ENCODE measurements around the gene SLC38A3. TPM values are rescaled to one million over a fixed set of nuclear protein-coding genes. Genes with fewer than 3 reads are reported as not detected.

Gene SLC38A3
- polyA plus RNA-seq (2013) = not detected

- CTCF ChIA-PET = interaction anchor here (14.3 to 69.0 kb wide), 2 partner anchors 13 to 45 kb away, joined by 166 to 1875 read pairs; partner anchors contain the start of genes GNAI2, GNAT1, LSMEM2 and SEMA3B
- 0% methylated on average over 16 of the region's 41 CpGs for WGBS (ENCODE audit: insufficient coverage)
- H3K4me3 ChIP-seq (ENCODE audit: control insufficient read depth in 1 of 7, extremely low read depth in 1 of 7, insufficient read depth in 4 of 7, low read depth in 2 of 7, low read length in 6 of 7) = peak within 1 kb of the TSS; percentile 15 to 71 (median 23)
- H3K27ac ChIP-seq (ENCODE audit: insufficient read depth in 1 of 2, low read depth in 1 of 2, low read length in 2 of 2, poor library complexity in 1 of 2, severe bottlenecking in 2 of 2) = no peak within 1 kb of the TSS
- H3K4me1 ChIP-seq (ENCODE audit: control extremely low read depth in 1 of 4, control insufficient read depth in 4 of 4, insufficient read depth in 4 of 4, low read length in 3 of 4) = peaks cover 0 to 17% (median 12%) of the 10 kb centered on the region in 4 experiments
- H3K36me3 ChIP-seq (ENCODE audit: control insufficient read depth in 4 of 4, insufficient read depth in 4 of 4, low read length in 3 of 4) = no peaks in the 10 kb centered on the region
- peak in 2 of 3 donors; percentile 44 to 46 for DNase-seq
- H3K9me3 ChIP-seq (ENCODE audit: control extremely low read depth in 1 of 5, control insufficient read depth in 4 of 5, insufficient read depth in 2 of 5, low read depth in 1 of 5, low read length in 4 of 5) = no peaks in the 10 kb centered on the region
- POLR2A ChIA-PET = interaction anchor here (0.5 to 1.3 kb wide), 2 partner anchors 14 to 92 kb away, joined by 3 read pairs; no protein-coding TSS in a partner anchor
- H3K27me3 ChIP-seq (replicated peaks in 2 of 5; ENCODE audit: control insufficient read depth in 4 of 5, insufficient read depth in 5 of 5, low read length in 4 of 5) = peaks cover 0 to 52% (median 33%) of the 10 kb centered on the region in 5 experiments
These were observed at the start of gene SLC38A3 for GRCh38 chr3:50204804-50205412. TSS of gene SLC38A3 (plus strand) at chr3:50205271. CDS start at chr3:50214200, 8,929 bp downstream.

GRCh38 chr3:50155491-50155878 is 49.6 kb upstream of the SLC38A3 start:
- Histone ChIP-seq H3K36me3 (ENCODE audit: control insufficient read depth in 4 of 4, insufficient read depth in 4 of 4, low read length in 3 of 4) (no peaks in the 10 kb centered on the region), H3K4me1 (ENCODE audit: control extremely low read depth in 1 of 4, control insufficient read depth in 4 of 4, insufficient read depth in 4 of 4, low read length in 3 of 4) (peaks cover 0 to 29% (median 22%) of the 10 kb centered on the region in 4 experiments), H3K9me3 (ENCODE audit: control extremely low read depth in 1 of 5, control insufficient read depth in 4 of 5, insufficient read depth in 2 of 5, low read depth in 1 of 5, low read length in 4 of 5) (no peaks in the 10 kb centered on the region), H3K27ac (ENCODE audit: insufficient read depth in 1 of 2, low read depth in 1 of 2, low read length in 2 of 2, poor library complexity in 1 of 2, severe bottlenecking in 2 of 2) (no peak overlapping the region), H3K4me3 (ENCODE audit: control insufficient read depth in 1 of 7, extremely low read depth in 1 of 7, insufficient read depth in 4 of 7, low read depth in 2 of 7, low read length in 6 of 7) (peak overlapping the region in 5 of 7 experiments; percentile 8 to 76 (median 61)), H3K27me3 (replicated peaks in 2 of 5; ENCODE audit: control insufficient read depth in 4 of 5, insufficient read depth in 5 of 5, low read length in 4 of 5) (peaks cover 0 to 45% (median 24%) of the 10 kb centered on the region in 5 experiments)
- ChIA-PET POLR2A (interaction anchor here (1.0 kb wide), 1 partner anchor 52 kb away, joined by 3 read pairs; no protein-coding TSS in a partner anchor), CTCF (interaction anchor here (0.8 to 1.8 kb wide), 7 partner anchors 17 to 65 kb away, joined by 3 to 9 read pairs (median 5); no protein-coding TSS in a partner anchor)
- 6% methylated on average over 18 of the region's 37 CpGs for WGBS (ENCODE audit: insufficient coverage)
- no peak for DNase-seq

- DNase-seq = no peak
- H3K27ac ChIP-seq (ENCODE audit: insufficient read depth in 1 of 2, low read depth in 1 of 2, low read length in 2 of 2, poor library complexity in 1 of 2, severe bottlenecking in 2 of 2) = no peak overlapping the region
- WGBS (ENCODE audit: insufficient coverage) = 37% methylated on average over 11 of the region's 13 CpGs
- peak overlapping the region in 3 of 7 experiments; percentile 8 to 76 (median 67) for H3K4me3 ChIP-seq (ENCODE audit: control insufficient read depth in 1 of 7, extremely low read depth in 1 of 7, insufficient read depth in 4 of 7, low read depth in 2 of 7, low read length in 6 of 7)
- ChIA-PET POLR2A (interaction anchor here (1.0 kb wide), 1 partner anchor 52 kb away, joined by 3 read pairs; no protein-coding TSS in a partner anchor), CTCF (interaction anchor here (0.7 to 1.8 kb wide), 11 partner anchors 12 to 66 kb away, joined by 3 to 9 read pairs (median 4); no protein-coding TSS in a partner anchor)
- H3K27me3 ChIP-seq (replicated peaks in 2 of 5; ENCODE audit: control insufficient read depth in 4 of 5, insufficient read depth in 5 of 5, low read length in 4 of 5) = peaks cover 0 to 45% (median 24%) of the 10 kb centered on the region in 5 experiments
- H3K9me3 ChIP-seq (ENCODE audit: control extremely low read depth in 1 of 5, control insufficient read depth in 4 of 5, insufficient read depth in 2 of 5, low read depth in 1 of 5, low read length in 4 of 5) = no peaks in the 10 kb centered on the region
- peaks cover 0 to 29% (median 22%) of the 10 kb centered on the region in 4 experiments for H3K4me1 ChIP-seq (ENCODE audit: control extremely low read depth in 1 of 4, control insufficient read depth in 4 of 4, insufficient read depth in 4 of 4, low read length in 3 of 4)
- no peaks in the 10 kb centered on the region for H3K36me3 ChIP-seq (ENCODE audit: control insufficient read depth in 4 of 4, insufficient read depth in 4 of 4, low read length in 3 of 4)
These were observed 49.2 kb upstream of the SLC38A3 start for GRCh38 chr3:50155891-50156290.

GRCh38 chr3:50156549-50157493 is 48.2 kb upstream of the SLC38A3 start:
- ChIA-PET POLR2A (no interaction called here), CTCF (interaction anchor here (0.7 to 2.0 kb wide), 14 partner anchors 11 to 65 kb away, joined by 3 to 9 read pairs (median 4); no protein-coding TSS in a partner anchor)
- H3K9me3 ChIP-seq (ENCODE audit: control extremely low read depth in 1 of 5, control insufficient read depth in 4 of 5, insufficient read depth in 2 of 5, low read depth in 1 of 5, low read length in 4 of 5) = no peaks in the 10 kb centered on the region
- DNase-seq = no peak
- H3K4me1 ChIP-seq (ENCODE audit: control extremely low read depth in 1 of 4, control insufficient read depth in 4 of 4, insufficient read depth in 4 of 4, low read length in 3 of 4) = peaks cover 0 to 29% (median 22%) of the 10 kb centered on the region in 4 experiments
- 41% methylated on average over 8 of the region's 20 CpGs for WGBS (ENCODE audit: insufficient coverage)
- H3K27ac ChIP-seq (ENCODE audit: insufficient read depth in 1 of 2, low read depth in 1 of 2, low read length in 2 of 2, poor library complexity in 1 of 2, severe bottlenecking in 2 of 2) = no peak overlapping the region
- no peaks in the 10 kb centered on the region for H3K36me3 ChIP-seq (ENCODE audit: control insufficient read depth in 4 of 4, insufficient read depth in 4 of 4, low read length in 3 of 4)
- peaks cover 0 to 45% (median 24%) of the 10 kb centered on the region in 5 experiments for H3K27me3 ChIP-seq (replicated peaks in 2 of 5; ENCODE audit: control insufficient read depth in 4 of 5, insufficient read depth in 5 of 5, low read length in 4 of 5)
- H3K4me3 ChIP-seq (ENCODE audit: control insufficient read depth in 1 of 7, extremely low read depth in 1 of 7, insufficient read depth in 4 of 7, low read depth in 2 of 7, low read length in 6 of 7) = no peak overlapping the region

- Histone ChIP-seq H3K36me3 (ENCODE audit: control insufficient read depth in 4 of 4, insufficient read depth in 4 of 4, low read length in 3 of 4) (no peaks in the 10 kb centered on the region), H3K4me1 (ENCODE audit: control extremely low read depth in 1 of 4, control insufficient read depth in 4 of 4, insufficient read depth in 4 of 4, low read length in 3 of 4) (peaks cover 0 to 29% (median 22%) of the 10 kb centered on the region in 4 experiments), H3K4me3 (ENCODE audit: control insufficient read depth in 1 of 7, extremely low read depth in 1 of 7, insufficient read depth in 4 of 7, low read depth in 2 of 7, low read length in 6 of 7) (no peak overlapping the region), H3K9me3 (ENCODE audit: control extremely low read depth in 1 of 5, control insufficient read depth in 4 of 5, insufficient read depth in 2 of 5, low read depth in 1 of 5, low read length in 4 of 5) (no peaks in the 10 kb centered on the region), H3K27ac (ENCODE audit: insufficient read depth in 1 of 2, low read depth in 1 of 2, low read length in 2 of 2, poor library complexity in 1 of 2, severe bottlenecking in 2 of 2) (no peak overlapping the region), H3K27me3 (replicated peaks in 2 of 5; ENCODE audit: control insufficient read depth in 4 of 5, insufficient read depth in 5 of 5, low read length in 4 of 5) (peaks cover 0 to 44% (median 22%) of the 10 kb centered on the region in 5 experiments)
- 84% methylated on average over 9 of the region's 12 CpGs for WGBS (ENCODE audit: insufficient coverage)
- ChIA-PET CTCF (interaction anchor here (0.7 to 2.0 kb wide), 8 partner anchors 8 to 100 kb away, joined by 3 to 7 read pairs (median 3); partner anchors contain the start of gene GNAT1), POLR2A (no interaction called here)
- DNase-seq = peak in 2 of 3 donors; percentile 35 to 48
These were observed 47.1 kb upstream of the SLC38A3 start for GRCh38 chr3:50157827-50158529.

GRCh38 chr3:50158530-50159146 is 46.4 kb upstream of the SLC38A3 start:
- no peak for DNase-seq
- Histone ChIP-seq H3K4me3 (ENCODE audit: control insufficient read depth in 1 of 7, extremely low read depth in 1 of 7, insufficient read depth in 4 of 7, low read depth in 2 of 7, low read length in 6 of 7) (no peak overlapping the region), H3K4me1 (ENCODE audit: control extremely low read depth in 1 of 4, control insufficient read depth in 4 of 4, insufficient read depth in 4 of 4, low read length in 3 of 4) (peaks cover 0 to 29% (median 22%) of the 10 kb centered on the region in 4 experiments), H3K27ac (ENCODE audit: insufficient read depth in 1 of 2, low read depth in 1 of 2, low read length in 2 of 2, poor library complexity in 1 of 2, severe bottlenecking in 2 of 2) (no peak overlapping the region), H3K27me3 (replicated peaks in 2 of 5; ENCODE audit: control insufficient read depth in 4 of 5, insufficient read depth in 5 of 5, low read length in 4 of 5) (peaks cover 0 to 38% (median 17%) of the 10 kb centered on the region in 5 experiments), H3K36me3 (ENCODE audit: control insufficient read depth in 4 of 4, insufficient read depth in 4 of 4, low read length in 3 of 4) (no peaks in the 10 kb centered on the region), H3K9me3 (ENCODE audit: control extremely low read depth in 1 of 5, control insufficient read depth in 4 of 5, insufficient read depth in 2 of 5, low read depth in 1 of 5, low read length in 4 of 5) (no peaks in the 10 kb centered on the region)
- ChIA-PET CTCF (interaction anchor here (0.7 to 2.0 kb wide), 8 partner anchors 8 to 99 kb away, joined by 3 to 7 read pairs (median 3); partner anchors contain the start of gene GNAT1), POLR2A (no interaction called here)
- 78% methylated on average over 9 of the region's 10 CpGs for WGBS (ENCODE audit: insufficient coverage)

Data from common myeloid progenitor, CD34-positive (primary cell).